ENCODE measurements around the gene SUMO4.
A peak's percentile ranks its signal among the peaks of the same experiment; 100 is the strongest.
"Not testable (repeated sequence)": the region's sequence is repeated elsewhere in the genome, so short reads cannot be mapped to it uniquely, and the experiment has no call there.

SUMO4 gene

GRCh38 chr6:149431905-149432775 is 32.1 kb downstream of the SUMO4 start:
- DNase-seq (ENCODE audit: low read depth, low spot score), result peak; percentile 67

GRCh38 chr6:149433405-149433804 is 33.3 kb downstream of the SUMO4 start:
- DNase-seq (ENCODE audit: low read depth, low spot score), result no peak

GRCh38 chr6:149433881-149434280 is 33.8 kb downstream of the SUMO4 start:
- DNase-seq (ENCODE audit: low read depth, low spot score), result no peak

- DNase-seq (ENCODE audit: low read depth, low spot score), result no peak
Measured at GRCh38 chr6:149435919-149436586, 36.0 kb downstream of the SUMO4 start.

GRCh38 chr6:149436647-149437046 is 36.6 kb downstream of the SUMO4 start:
- DNase-seq (ENCODE audit: low read depth, low spot score), result no peak

GRCh38 chr6:149437212-149437611 is 37.1 kb downstream of the SUMO4 start:
- no peak for DNase-seq (ENCODE audit: low read depth, low spot score)

GRCh38 chr6:149438855-149439254 is 38.8 kb downstream of the SUMO4 start:
- DNase-seq (ENCODE audit: low read depth, low spot score), result no peak

- DNase-seq (ENCODE audit: low read depth, low spot score), result no peak
Measured at GRCh38 chr6:149439626-149440025, 39.6 kb downstream of the SUMO4 start.

- no peak for DNase-seq (ENCODE audit: low read depth, low spot score)
Measured at GRCh38 chr6:149440735-149441671, 40.9 kb downstream of the SUMO4 start.

- no peak for DNase-seq (ENCODE audit: low read depth, low spot score)
Measured at GRCh38 chr6:149441740-149442139, 41.7 kb downstream of the SUMO4 start.

GRCh38 chr6:149443411-149444181 is 43.5 kb downstream of the SUMO4 start:
- DNase-seq (ENCODE audit: low read depth, low spot score), result no peak

- DNase-seq (ENCODE audit: low read depth, low spot score), result not testable (repeated sequence)
Measured at GRCh38 chr6:149444360-149445094, 44.5 kb downstream of the SUMO4 start.

GRCh38 chr6:149445095-149445466 is 45.0 kb downstream of the SUMO4 start:
- no peak for DNase-seq (ENCODE audit: low read depth, low spot score)

- no peak for DNase-seq (ENCODE audit: low read depth, low spot score)
Measured at GRCh38 chr6:149445573-149445972, 45.5 kb downstream of the SUMO4 start.

- DNase-seq (ENCODE audit: low read depth, low spot score), result no peak
Measured at GRCh38 chr6:149446791-149447376, 46.8 kb downstream of the SUMO4 start.

GRCh38 chr6:149448821-149449453 is 48.9 kb downstream of the SUMO4 start:
- DNase-seq (ENCODE audit: low read depth, low spot score), result no peak

GRCh38 chr6:149449831-149450678 is 50.0 kb downstream of the SUMO4 start:
- DNase-seq (ENCODE audit: low read depth, low spot score), result no peak

Measured in iPS DF 19.7 (cell line).